GM21528 (cell line): ENCODE data around the gene TOR1AIP1.
A peak's percentile ranks its signal among the peaks of the same experiment; 100 is the strongest.
"Not testable (repeated sequence)": the region's sequence is repeated elsewhere in the genome, so short reads cannot be mapped to it uniquely, and the experiment has no call there.

Experiments used
- ATAC-seq: cut with Tn5 transposase; IDR thresholded peaks from one replicate; pipeline ENCODE4 v1.9.1; 2021; ENCODE audit warnings: mild to moderate bottlenecking, moderate library complexity; ENCODE audit not compliant: unreplicated experiment, low FRiP score

TOR1AIP1 gene

DNA sequence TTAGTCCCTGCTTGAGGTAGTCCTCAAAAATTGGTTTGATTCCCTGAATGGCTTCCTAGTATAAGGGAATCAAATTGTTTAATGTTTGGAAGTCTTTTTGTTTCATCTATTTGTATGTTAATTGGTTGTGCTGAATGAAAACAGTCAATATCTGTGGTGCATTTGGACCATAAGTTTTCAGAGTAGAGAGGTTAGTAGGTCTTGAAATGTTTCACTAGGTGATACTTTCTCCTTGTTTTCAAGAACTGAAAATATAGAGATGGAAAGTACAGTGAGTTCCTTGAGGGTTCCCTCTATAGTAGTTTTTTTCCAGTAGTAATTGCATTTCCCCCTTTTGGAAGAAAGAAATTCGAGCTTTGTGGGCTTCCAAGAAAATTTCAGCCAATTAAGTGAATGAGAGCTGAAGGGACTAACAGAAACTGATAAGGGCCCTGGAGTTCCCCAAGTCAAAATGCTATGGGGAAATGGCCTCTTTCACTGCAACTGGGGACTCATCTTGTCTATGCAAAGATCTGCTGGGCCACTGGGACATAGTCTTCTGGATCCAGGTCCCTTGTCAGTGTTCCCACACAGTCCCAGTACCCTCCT, 53.9 kb downstream of the TOR1AIP1 start:
- no peak for ATAC-seq

DNA sequence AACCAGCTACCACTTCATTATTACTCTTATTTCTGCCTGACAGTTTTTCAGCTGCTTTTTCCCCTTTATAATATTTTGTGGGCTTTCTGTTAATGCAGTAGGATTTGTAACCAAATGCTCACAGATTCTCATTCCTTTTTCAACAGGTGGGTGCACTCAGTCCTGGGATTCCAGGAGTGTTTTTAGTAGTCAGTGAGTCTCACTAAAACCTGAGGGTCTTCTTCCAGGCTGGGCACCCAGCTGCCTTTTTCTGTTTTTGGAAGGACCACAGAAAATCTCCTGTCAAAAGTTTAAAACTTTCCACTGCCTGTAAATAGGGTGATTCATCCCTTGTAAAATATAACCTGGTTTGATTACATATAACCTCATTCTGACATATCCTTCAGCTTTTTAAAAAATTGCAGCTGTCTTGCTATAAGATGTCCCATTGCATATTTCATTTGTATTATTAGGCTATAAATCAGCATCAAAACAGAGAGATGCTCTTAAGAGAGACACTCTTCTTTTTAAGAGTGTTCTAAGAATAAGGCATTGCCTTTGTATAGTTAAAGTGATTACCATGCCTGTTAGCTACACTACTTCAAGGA, 55.7 kb downstream of the TOR1AIP1 start:
- ATAC-seq, result no peak

DNA sequence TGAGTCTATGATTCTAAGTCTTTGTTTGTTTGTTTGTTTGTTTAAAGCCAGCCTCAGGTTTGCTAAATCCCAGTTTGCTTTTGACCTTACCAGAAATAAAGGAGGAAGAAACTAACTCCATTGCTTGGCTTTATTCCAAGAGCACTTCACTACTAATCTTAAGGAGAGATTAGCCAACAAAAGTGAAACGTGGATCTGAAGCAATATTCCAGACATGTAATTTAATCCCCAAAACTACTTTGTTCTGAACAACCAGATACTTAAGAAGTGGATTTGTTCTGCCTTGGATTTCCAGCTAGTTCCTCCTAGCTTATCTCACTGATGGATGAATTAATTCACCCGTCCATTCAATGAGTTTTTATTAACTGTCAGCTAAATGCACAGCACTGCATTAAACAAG, 56.7 kb downstream of the TOR1AIP1 start:
- no peak for ATAC-seq

DNA sequence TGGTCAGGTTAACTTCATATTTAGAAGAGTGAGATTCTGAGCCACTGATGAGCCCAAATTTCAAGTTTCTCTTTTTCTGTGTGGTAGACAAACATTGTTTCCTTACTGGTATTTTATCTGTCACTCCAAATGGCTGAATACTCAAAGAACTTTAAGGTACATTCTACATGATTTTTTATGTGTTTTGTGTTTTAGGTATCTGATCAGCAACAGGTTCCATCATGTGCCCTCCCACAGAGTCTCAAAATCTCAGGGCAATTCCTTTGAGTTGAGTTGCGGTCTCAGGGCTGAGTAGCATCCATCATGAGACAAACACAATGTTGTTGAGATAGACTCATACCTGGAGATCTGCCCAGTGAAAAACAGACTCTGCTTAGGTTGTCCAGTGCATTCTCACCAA, 57.9 kb downstream of the TOR1AIP1 start:
- ATAC-seq, result no peak

DNA sequence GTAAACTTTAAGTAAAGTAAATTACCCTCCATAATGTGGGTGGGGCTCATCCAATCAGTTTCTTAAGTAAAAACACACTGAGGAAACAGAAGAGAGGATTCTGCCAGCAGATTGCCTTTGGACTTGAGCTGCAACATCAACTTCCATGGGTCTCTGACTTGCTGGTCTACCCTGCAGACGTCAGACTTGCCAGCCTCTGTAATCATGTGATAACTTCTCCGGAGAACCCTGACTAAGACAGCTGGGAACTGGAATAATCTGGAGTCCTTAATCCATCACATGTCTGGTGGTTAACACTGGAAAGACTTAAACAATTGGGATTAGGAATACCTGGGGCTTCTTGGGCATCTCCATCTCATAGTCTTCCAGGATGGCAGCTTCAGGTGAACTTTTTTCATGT, 59.4 kb downstream of the TOR1AIP1 start:
- no peak for ATAC-seq

DNA sequence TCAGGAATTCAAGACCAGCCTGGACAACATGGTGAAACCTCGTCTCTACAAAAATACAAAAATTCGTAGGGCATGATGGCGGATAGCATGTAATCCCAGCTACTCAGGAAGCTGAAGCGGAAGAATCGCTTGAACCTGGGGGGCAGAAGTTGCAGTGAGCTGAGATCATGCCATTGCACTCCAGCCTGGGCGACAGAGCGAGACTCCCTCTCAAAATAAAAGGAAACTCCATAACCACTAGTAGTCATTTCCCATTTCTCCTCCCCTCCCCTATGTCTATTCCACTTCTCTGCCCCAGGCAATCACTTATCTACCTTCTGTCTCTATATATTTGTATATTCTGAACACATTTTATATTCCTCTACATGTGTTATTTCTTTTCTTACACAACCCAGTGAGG, 68.6 kb downstream of the TOR1AIP1 start:
- no peak for ATAC-seq

DNA sequence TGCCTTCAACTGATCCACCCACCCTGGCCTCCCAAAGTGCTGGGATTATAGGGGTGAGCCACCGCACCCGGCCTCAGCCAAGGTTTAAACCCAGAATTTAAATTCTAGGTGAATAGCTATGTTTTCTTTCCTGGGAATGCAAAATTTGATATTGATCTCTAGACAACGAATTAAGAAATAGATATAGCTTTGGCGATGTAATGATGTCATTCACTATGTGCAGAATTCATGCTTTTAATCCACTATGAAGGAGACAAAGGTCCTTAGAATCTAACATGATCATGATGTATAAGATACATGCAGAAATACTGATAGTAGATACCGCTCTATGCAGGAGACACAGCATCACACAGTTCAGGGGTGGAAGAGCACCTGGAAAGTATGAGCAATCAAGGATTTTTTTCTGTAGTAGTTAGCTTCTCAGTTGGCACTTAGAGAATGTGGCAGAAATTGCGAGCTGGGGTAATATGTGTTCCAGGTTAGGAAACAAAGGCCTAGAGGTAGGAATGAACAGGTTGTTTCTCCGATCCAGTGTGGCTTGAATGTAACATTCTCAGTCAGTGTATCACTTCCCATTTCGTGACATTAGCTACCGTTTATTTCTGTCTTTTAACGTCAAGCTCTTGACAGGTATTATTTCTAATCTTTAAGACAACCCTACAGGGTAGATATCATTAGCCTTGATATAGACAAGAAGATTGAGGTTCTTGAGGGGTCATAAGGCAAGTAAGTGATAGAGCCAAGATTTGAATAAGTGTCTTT, 69.5 kb downstream of the TOR1AIP1 start:
- no peak for ATAC-seq

DNA sequence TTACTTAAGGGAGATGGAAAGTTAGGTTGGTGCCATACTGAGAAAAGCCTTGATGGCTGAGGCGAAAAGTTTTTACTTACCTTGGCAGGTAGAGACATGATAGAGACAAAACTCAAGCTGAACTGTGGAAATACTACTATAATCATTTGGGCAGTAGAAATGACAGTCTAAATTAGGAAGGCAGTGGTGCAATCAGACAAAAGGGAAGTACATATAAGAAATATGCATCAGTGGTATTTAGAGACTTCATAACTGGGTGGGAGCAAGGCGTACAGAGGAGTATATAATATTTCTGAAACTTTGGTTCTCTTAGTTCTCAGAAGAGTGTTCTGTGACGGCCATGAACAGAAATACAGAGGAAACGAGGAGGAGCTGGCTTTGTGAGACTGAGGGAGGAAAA, 70.1 kb downstream of the TOR1AIP1 start:
- no peak for ATAC-seq

DNA sequence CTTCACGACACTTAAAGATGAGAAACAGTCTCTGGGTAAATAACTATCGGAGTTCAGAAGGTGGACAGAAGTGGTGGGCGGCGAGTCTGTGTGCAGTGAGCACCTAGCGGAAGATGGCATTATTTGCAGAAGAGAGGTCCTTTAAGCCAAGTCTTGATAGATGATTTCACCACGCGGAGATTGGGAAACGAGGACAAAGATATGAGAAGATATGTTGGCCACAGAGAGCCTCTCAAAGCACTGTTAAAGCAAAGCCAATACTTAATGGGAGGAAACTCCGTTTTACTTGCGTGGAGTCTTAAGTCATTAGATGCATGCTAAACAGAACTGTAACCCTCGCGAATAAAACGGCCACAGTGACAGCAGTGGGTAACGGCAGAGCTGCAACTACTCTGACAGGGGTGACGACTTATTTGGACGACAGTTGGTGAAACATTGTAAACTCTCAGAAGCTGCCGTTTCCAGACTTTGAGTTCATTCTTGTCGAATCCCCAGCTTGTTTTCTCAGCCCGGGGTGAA, 71.9 kb downstream of the TOR1AIP1 start:
- ATAC-seq, result peak; percentile 30

DNA sequence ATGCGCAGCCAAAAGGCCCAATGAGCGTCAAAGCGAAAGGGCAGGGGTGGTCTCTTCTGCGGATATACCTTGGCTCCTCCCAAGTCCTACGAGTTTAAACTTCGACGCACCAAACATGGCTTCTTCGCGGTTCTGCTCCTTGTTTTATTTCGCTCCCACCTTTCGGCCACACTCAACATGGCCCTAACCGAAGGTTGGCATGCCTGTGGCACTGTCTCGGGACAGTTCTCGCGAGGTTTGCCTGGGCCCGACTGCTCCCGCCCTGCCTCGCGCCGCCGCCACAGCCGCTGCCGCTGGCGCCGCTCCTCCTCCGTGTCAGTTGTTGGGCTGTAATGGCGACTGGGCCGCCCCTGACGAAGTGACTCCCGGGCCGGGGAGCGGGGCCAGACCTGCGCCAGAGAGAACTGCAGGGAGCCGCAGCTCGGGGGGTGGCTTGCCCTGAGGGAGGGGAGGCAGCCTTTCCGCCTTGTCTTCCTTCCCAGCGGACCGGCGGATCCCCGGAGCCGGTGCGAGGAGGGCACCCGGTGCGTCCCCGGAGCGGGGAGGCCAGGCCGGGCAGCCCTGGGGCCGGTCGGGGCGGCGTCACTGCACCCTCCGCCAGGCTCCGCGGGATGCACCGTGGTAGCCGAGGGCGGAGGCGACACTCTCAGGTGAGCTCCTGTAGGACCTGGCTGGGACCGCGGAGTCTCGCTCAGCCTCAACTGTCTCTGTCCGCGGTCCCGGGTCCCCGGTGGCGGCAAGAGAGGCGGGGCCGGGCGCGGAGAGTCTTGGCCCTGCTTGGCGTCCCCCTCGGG, 72.6 kb downstream of the TOR1AIP1 start, which contains the start of gene CEP350:
CEP350 (plus strand) TSS at position 318 of the 794 bp plus-strand sequence. CDS start 31,372 bp downstream, outside the sequence.
- peak; percentile 93 for ATAC-seq

DNA sequence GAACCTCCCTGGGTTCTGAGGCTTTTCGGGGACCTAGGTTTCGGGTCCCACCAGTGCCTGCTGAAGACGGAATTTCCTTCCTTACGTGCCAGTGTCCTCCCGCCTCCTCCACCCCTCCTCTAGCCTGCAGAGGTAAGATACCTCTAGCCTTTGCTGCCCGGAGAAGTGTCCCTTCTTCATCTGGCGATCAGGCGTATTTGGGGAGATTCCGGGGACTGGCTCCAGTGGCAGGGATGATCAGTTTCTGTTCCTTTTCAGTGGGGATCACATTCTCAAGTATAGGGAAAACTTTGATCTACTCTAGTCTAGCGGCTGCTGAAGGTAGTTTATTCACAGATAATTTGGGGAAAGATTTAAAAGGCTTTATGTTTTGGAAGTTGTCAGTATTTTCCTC, 73.2 kb downstream of the TOR1AIP1 start:
- no peak for ATAC-seq

DNA sequence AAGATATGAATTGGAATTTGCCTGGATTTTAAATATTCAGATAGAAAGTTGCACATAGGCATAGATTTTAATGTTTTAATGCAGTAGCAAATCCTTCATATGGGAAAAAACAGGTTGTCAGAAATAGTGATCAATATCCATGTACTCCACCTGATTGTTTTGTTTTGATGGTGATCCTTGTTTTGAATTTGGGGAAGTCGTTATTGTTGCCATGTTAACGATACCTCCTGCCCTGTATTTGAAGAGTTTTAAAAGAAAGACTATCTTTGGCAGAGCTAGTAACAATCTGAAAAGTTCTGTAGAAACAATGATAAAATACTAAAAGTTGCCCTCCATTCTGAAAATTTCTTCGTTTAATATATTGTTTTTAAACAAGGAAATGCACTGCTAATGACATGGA, 73.6 kb downstream of the TOR1AIP1 start:
- no peak for ATAC-seq

DNA sequence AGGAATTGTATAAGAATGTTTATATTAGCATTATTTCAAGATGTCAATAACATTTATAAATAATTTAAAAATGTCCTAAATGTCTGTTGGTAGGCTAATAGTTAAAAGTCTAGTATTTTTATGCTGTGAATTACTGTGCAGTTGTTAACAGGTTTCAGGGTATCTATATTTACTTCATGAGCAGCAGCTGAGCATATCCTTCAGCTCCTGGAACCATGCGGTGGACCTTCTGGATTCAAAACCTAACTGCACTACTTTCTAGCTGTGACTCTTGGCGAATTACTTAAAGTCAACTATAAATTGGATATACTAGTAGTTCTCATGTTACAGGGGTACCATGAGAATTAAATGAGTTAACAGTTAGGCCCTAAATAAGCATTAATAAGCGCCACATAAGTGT, 76.3 kb downstream of the TOR1AIP1 start:
- no peak for ATAC-seq

DNA sequence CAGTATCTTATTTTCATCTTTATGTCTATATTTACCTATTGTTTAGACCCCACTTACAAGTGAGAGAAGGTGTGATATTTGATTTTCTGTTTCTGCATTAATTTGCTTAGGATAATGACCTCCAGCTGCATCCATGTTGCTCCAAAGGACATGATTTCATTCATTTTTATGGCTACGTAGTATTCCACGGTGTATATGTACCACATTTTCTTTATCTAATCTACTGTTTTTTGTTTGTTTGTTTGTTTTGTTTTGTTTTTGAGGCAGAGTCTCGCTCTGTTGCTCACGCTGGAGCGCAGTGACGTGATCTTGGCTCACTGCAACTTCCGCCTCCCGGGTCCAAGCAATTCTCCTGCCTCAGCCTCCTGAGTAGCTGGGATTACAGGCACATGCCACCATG, 80.1 kb downstream of the TOR1AIP1 start:
- not testable (repeated sequence) for ATAC-seq

DNA sequence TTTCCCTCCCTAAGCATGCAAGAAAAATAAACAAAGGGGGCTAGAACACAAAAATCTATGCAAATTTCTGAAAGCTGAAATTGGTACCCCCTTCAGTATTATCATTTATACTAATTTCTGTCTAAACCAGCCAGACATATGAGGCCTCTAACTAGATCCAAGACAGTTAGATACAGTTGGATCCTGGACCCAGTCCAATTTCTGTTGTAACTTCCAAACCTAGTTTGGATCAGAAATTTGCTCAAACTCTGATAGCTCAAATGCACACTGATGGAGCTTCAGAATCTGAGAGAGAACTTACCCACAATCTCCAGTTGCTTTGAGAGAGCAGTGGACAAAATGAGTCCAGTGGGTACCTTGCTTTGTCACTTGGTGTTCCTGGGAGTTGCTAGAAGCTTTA, 84.5 kb downstream of the TOR1AIP1 start:
- ATAC-seq, result no peak

DNA sequence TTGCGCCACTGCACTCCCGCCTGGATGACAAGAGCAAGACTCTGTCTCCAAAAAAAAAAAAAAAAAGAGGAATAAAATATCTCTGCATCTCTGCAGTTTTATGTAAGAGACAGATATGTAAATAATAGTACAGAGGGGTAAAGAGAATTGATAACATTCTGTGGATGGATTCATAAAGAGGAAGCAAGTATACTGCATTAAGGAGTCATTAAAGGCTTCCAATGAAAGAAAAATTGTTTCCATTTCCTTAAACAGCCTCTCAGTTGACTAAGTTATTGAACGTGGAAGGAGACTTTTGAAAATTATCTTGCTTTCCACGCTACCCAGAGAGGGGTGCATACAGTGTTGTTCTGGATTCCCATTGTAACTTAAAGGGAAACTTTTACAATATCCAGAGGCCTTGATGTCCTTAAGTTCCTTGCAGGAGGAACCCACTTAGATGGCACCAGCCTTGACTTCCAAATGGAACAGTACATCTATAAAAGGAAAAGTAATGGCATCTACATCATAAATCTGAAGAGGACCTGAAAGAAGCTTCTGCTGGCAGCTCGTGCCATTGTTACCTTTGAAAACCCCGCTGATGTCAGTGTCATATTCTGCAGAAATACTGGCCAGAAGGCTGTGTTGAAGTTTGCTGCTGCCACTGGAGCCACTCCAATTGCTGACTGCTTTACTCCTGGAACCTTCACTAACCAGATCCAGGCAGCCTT, 86.4 kb downstream of the TOR1AIP1 start:
- ATAC-seq, result no peak

DNA sequence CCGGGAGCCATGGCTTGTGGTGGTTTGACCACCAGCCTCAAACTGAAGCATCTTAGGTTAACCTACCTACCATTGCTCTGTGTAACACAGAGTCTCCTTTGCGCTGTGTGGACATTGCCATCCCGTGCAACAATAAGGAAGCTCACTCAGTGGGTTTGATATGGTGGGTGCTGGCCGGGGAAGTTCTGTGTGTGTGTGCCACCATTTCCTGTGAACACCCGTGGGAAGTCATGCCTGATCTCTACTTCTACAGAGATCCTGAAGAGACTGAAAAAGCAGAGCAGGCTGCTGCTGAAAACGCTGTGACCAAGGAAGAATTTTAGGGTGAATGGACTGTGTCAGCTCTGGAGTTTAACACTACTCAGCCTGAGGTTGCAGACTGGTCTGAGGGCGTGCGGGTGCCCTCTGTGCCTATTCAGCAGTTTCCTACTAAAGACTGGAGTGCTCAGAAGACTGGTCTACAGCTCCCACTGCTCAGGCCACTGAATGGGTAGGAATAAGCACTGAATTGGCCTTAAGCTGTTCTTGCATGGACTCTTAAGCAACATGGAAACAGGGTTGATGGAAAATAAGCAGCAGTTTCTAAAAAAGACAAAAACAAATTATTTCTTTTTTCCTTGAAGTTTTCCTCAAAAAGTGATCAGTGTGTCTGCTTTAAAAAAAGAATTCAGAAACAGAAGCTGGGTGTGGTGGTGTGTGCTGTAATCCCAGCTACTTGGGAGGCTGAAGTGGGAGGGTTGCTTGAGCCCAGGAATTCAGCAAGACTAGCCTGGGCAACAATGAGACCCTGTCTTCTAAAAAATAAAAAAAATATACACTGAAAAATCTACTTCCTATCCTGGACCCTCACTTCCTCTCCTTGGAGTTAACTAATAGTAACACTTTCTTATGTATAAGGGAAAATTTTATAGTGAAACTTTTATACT, 87.2 kb downstream of the TOR1AIP1 start:
- no peak for ATAC-seq
